ENCODE results near the gene OR52J3.

OR52J3 gene

DNA sequence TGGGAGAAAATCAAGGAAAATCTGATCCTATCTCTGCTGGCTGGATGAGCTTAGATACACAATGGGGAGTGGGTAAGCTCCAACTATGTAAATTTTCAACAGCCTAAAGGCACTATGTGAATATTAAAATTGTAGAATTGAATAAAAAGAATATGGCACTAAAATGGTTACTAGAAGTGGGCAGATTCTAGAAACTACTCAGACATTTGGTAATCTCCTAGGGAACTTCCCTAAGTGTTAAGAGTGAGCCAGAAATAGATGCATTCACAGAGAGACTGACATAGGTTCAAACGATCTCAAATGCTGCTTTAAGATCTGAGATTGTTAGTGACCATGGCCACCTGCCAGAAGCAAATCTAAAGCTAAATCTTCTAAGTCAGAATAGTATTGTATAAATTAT lies 18.7 kb downstream of the OR52J3 start:
- no peak for TF ChIP-seq CTCF (IDR thresholded peaks at IDR 0.05; ENCODE audit: low read depth, low read length)
- no peak overlapping the region for H3K4me3 ChIP-seq (ENCODE audit: low read depth, low read length)

GRCh38 chr11:5069272-5069671 lies 22.9 kb downstream of the OR52J3 start, which contains the start of gene OR52E1:
TSS of gene OR52E1 (plus strand) at chr11:5069572.
- no peak within 1 kb of the TSS for H3K4me3 ChIP-seq (ENCODE audit: low read depth, low read length)
- TF ChIP-seq CTCF (IDR thresholded peaks at IDR 0.05; ENCODE audit: low read depth, low read length): no peak

DNA sequence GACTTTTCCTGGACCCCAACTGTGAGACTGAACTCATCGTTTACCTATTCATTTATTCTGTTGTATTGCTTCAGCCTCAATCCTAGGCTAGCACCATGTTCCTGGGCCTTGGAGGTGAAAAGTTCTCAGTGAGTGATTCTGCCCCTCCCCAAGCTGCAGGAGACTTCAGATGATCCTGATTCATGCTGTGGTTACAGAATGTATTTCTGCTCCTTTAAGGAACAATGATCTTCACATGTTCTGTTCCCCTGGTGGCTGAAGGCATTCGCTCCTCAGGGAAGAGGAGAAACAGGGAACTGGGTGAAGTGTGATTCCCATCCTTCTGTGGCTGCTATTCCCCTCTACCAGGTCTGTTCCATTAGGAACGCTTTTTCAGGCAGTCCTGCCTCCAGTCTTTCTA lies 25.5 kb downstream of the OR52J3 start:
- H3K4me3 ChIP-seq (ENCODE audit: low read depth, low read length): no peak overlapping the region
- TF ChIP-seq CTCF (IDR thresholded peaks at IDR 0.05; ENCODE audit: low read depth, low read length): no peak

DNA sequence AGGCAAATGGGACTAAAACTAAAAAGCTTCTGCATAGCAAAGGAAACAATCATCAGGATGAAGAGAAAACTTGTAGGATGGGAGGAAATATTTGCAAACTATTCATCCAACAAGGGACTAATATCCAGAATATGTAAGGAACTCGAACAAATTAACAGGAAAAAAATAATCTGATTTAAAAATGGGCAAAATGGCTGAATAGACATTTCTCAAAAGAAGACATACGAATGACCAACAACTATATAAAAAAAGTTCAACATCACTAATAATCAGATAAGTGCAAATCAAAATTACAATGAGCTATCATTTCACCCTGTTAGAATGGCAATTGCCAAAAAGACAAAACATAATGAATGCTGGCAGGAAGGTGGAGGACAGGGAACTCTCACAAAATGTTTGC lies 35.1 kb downstream of the OR52J3 start:
- H3K4me3 ChIP-seq (ENCODE audit: low read depth, low read length): no peak overlapping the region
- no peak for TF ChIP-seq CTCF (IDR thresholded peaks at IDR 0.05; ENCODE audit: low read depth, low read length)

- H3K4me3 ChIP-seq (ENCODE audit: low read depth, low read length): no peak overlapping the region
- TF ChIP-seq CTCF (IDR thresholded peaks at IDR 0.05; ENCODE audit: low read depth, low read length): no peak
These were observed 37.3 kb downstream of the OR52J3 start for GRCh38 chr11:5083602-5084001.

DNA sequence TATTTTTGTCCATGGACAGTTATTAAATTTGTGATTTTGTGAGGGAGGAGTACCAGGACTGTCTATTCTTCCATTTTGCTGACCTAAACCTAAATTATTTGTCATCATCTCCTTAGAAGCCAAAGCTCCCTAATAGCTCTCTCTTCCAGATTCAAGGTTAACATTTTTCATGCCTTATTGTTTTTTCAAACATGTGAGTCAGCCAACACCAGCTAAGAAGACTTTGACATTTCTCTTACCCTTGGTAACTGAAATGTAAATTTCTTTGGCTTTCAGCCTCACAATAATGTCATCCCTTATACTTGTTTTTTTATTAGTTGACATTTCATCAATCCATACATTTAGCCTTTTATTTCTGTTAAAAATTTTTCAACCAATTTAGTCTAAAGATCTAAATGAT lies 42.2 kb downstream of the OR52J3 start:
- TF ChIP-seq CTCF (IDR thresholded peaks at IDR 0.05; ENCODE audit: low read depth, low read length): no peak
- no peak overlapping the region for H3K4me3 ChIP-seq (ENCODE audit: low read depth, low read length)

DNA sequence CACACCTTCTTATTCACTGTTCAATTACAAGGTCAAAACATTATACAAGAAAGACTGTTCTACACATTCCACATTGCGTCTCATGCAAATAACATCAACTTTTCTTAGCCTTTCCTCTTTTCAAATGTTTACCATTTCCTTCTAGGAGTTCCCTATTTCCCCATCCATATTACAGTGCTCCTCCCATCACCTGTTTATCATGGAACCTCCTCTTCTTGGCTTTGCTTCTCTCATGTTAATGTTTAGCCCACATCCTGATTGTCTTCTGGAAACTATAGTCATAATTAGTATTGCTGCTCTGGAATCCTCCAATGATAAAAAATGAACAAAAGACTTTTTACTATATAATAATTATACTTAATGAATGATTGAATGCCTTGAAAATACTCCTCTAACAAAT lies 44.3 kb downstream of the OR52J3 start:
- H3K4me3 ChIP-seq (ENCODE audit: low read depth, low read length): no peak overlapping the region

More for the DNA sequence above, 44.3 kb downstream of the OR52J3 start:
- TF ChIP-seq CTCF (IDR thresholded peaks at IDR 0.05; ENCODE audit: low read depth, low read length): no peak

All from WI38 (cell line).